Hepatocyte (in vitro differentiated cells): ENCODE data around the gene PAEP. TPM values are rescaled to one million over a fixed set of nuclear protein-coding genes. Genes with fewer than 3 reads are reported as not detected.

Experiments
- DNase-seq: peaks from one replicate; pipeline ENCODE4 v3.0.0-alpha.2; 2016; ENCODE audit warnings: low spot score
- H2AFZ ChIP-seq: fragments of 200-600 bp; sonication (generic); 2 replicates; pipeline ENCODE4 v1.6.0; 2016; ENCODE audit warnings: antibody characterized with exemption, mild to moderate bottlenecking
- H3K27ac ChIP-seq: fragments of 200-600 bp; sonication (generic); 2 replicates; pipeline ENCODE4 v1.5.1; 2016; ENCODE audit warnings: mild to moderate bottlenecking
- H3K27me3 ChIP-seq: fragments of 200-600 bp; sonication (generic); 2 replicates; pipeline ENCODE4 v1.6.1; 2016
- H3K36me3 ChIP-seq: fragments of 200-600 bp; sonication (generic); replicated peaks from 2 replicates; pipeline ENCODE4 v1.5.1; 2016; ENCODE audit warnings: low read depth; ENCODE audit not compliant: insufficient read depth
- H3K4me1 ChIP-seq: fragments of 200-600 bp; sonication (generic); 2 replicates; pipeline ENCODE4 v1.5.1; 2016; ENCODE audit warnings: mild to moderate bottlenecking, moderate library complexity; ENCODE audit not compliant: insufficient read depth
- H3K4me2 ChIP-seq: fragments of 200-600 bp; sonication (generic); 2 replicates; pipeline ENCODE4 v1.6.0; 2016
- H3K4me3 ChIP-seq: fragments of 200-600 bp; sonication (generic); 2 replicates; pipeline ENCODE4 v1.5.1; 2016; ENCODE audit warnings: mild to moderate bottlenecking
- H3K79me2 ChIP-seq: fragments of 200-600 bp; sonication (generic); 2 replicates; pipeline ENCODE4 v1.6.0; 2017; ENCODE audit warnings: mild to moderate bottlenecking
- H3K9me2 ChIP-seq: fragments of 200-600 bp; sonication (generic); replicated peaks from 2 replicates; pipeline ENCODE4 v1.6.0; 2017; ENCODE audit warnings: mild to moderate bottlenecking; ENCODE audit not compliant: insufficient read depth
- H3K9me3 ChIP-seq: fragments of 200-600 bp; sonication (generic); 2 replicates; pipeline ENCODE4 v1.5.1; 2016; ENCODE audit warnings: low read depth, mild to moderate bottlenecking
- H4K20me1 ChIP-seq: fragments of 200-600 bp; sonication (generic); 2 replicates; pipeline ENCODE4 v1.6.0; 2016; ENCODE audit warnings: mild to moderate bottlenecking; ENCODE audit not compliant: insufficient read depth, poor library complexity, severe bottlenecking
- CTCF ChIP-seq: fragments of 200-600 bp; sonication (generic); IDR thresholded peaks from 2 replicates; pipeline ENCODE4 v1.5.1; 2016; ENCODE audit warnings: antibody characterized with exemption, mild to moderate bottlenecking; ENCODE audit not compliant: poor library complexity
- EZH2 ChIP-seq: fragments of 200-600 bp; sonication (generic); IDR thresholded peaks from 2 replicates; pipeline ENCODE4 v1.6.1; 2016; ENCODE audit warnings: antibody characterized with exemption, mild to moderate bottlenecking, borderline replicate concordance
- EZH2phosphoT487 ChIP-seq: fragments of 200-600 bp; sonication (generic); IDR thresholded peaks from one replicate; pipeline ENCODE4 v1.6.1; 2018; ENCODE audit warnings: antibody characterized with exemption, mild to moderate bottlenecking, low read depth, moderate library complexity; ENCODE audit not compliant: unreplicated experiment, severe bottlenecking
- WGBS: methylation state at CpG from one replicate; pipeline ENCODE4 v1.1.6; 2016; ENCODE audit warnings: low lambda C conversion rate; ENCODE audit errors: missing lambda C conversion rate; 5-methylcytosine and 5-hydroxymethylcytosine counted together
- polyA plus RNA-seq: library from polyadenylated mRNA; unstranded; fragments of >200 nt; fragmentation: Nextera tagmentation; extraction: Ambion mirVana; gene quantifications from 2 replicates; pipeline ENCODE4 v1.2.1, GENCODE V29; 2016
- total RNA-seq: library from RNA; depleted of rRNA; stranded (reverse); fragments of >200 nt; gene quantifications from 2 replicates; pipeline ENCODE4 v1.2.3, GENCODE V29; 2014

PAEP gene
- total and polyA plus RNA-seq, 2 experiments from 2014 or later: not detected

- H3K4me1 ChIP-seq: no peaks in the 10 kb centered on the region
- no peaks in the 10 kb centered on the region for H3K27me3 ChIP-seq
- no peaks in the 10 kb centered on the region for H3K9me2 ChIP-seq
- no peaks in the 10 kb centered on the region for H4K20me1 ChIP-seq
- H3K4me2 ChIP-seq: no peak overlapping the region
- no peak overlapping the region for H2AFZ ChIP-seq
- 90% methylated on average over 7 of the region's 19 CpGs for WGBS
- H3K4me3 ChIP-seq: no peak overlapping the region
- TF ChIP-seq EZH2phosphoT487 (no peak), EZH2 (no peak), CTCF (no peak)
- DNase-seq: no peak
- no peaks in the 10 kb centered on the region for H3K36me3 ChIP-seq
- H3K9me3 ChIP-seq: no peaks in the 10 kb centered on the region
- H3K27ac ChIP-seq: no peak overlapping the region
- H3K79me2 ChIP-seq: no peaks in the 10 kb centered on the region
Observed at GRCh38 chr9:135552698-135553171, 8.8 kb upstream of the PAEP start.

GRCh38 chr9:135554718-135555117 lies 6.8 kb upstream of the PAEP start:
- TF ChIP-seq EZH2 (no peak), CTCF (no peak), EZH2phosphoT487 (no peak)
- no peaks in the 10 kb centered on the region for H4K20me1 ChIP-seq
- no peak overlapping the region for H3K4me2 ChIP-seq
- no peaks in the 10 kb centered on the region for H3K36me3 ChIP-seq
- H3K4me3 ChIP-seq: no peak overlapping the region
- no peaks in the 10 kb centered on the region for H3K9me2 ChIP-seq
- no peak overlapping the region for H2AFZ ChIP-seq
- no peaks in the 10 kb centered on the region for H3K4me1 ChIP-seq
- WGBS: 79% methylated on average over 4 of the region's 4 CpGs
- H3K27ac ChIP-seq: no peak overlapping the region
- H3K9me3 ChIP-seq: no peaks in the 10 kb centered on the region
- no peak for DNase-seq
- H3K79me2 ChIP-seq: no peaks in the 10 kb centered on the region
- H3K27me3 ChIP-seq: no peaks in the 10 kb centered on the region

GRCh38 chr9:135555203-135555602 lies 6.4 kb upstream of the PAEP start:
- no peak overlapping the region for H2AFZ ChIP-seq
- H3K27ac ChIP-seq: no peak overlapping the region
- no peaks in the 10 kb centered on the region for H4K20me1 ChIP-seq
- no peaks in the 10 kb centered on the region for H3K79me2 ChIP-seq
- no peaks in the 10 kb centered on the region for H3K9me2 ChIP-seq
- 79% methylated on average over 5 of the region's 5 CpGs for WGBS
- no peak overlapping the region for H3K4me3 ChIP-seq
- H3K4me1 ChIP-seq: no peaks in the 10 kb centered on the region
- no peaks in the 10 kb centered on the region for H3K9me3 ChIP-seq
- TF ChIP-seq EZH2phosphoT487 (no peak), CTCF (no peak), EZH2 (no peak)
- no peak for DNase-seq
- no peak overlapping the region for H3K4me2 ChIP-seq
- no peaks in the 10 kb centered on the region for H3K36me3 ChIP-seq
- H3K27me3 ChIP-seq: no peaks in the 10 kb centered on the region

- no peaks in the 10 kb centered on the region for H3K36me3 ChIP-seq
- H3K79me2 ChIP-seq: no peaks in the 10 kb centered on the region
- no peak overlapping the region for H3K4me2 ChIP-seq
- no peaks in the 10 kb centered on the region for H3K4me1 ChIP-seq
- no peak overlapping the region for H3K27ac ChIP-seq
- 84% methylated on average over 16 of the region's 16 CpGs for WGBS
- DNase-seq: no peak
- H3K27me3 ChIP-seq: no peaks in the 10 kb centered on the region
- no peak overlapping the region for H2AFZ ChIP-seq
- H4K20me1 ChIP-seq: no peaks in the 10 kb centered on the region
- H3K4me3 ChIP-seq: no peak overlapping the region
- TF ChIP-seq CTCF (no peak), EZH2phosphoT487 (no peak), EZH2 (no peak)
- no peaks in the 10 kb centered on the region for H3K9me2 ChIP-seq
- H3K9me3 ChIP-seq: no peaks in the 10 kb centered on the region
Observed at GRCh38 chr9:135555910-135556309, 5.6 kb upstream of the PAEP start.
